B cell (primary cell): Measurements from ENCODE around the gene LTB4R.

Experiments used
- CTCF ChIP-seq: fragments of 200-600 bp; IDR thresholded peaks from one replicate; pipeline ENCODE4 v1.8.0; 2022; ENCODE audit warnings: antibody characterized with exemption, mild to moderate bottlenecking
- EZH2 ChIP-seq: IDR thresholded peaks from 2 replicates; pipeline ENCODE4 v1.6.1; 2012; ENCODE audit warnings: borderline replicate concordance, low read depth, mild to moderate bottlenecking, moderate library complexity, low read length; ENCODE audit not compliant: insufficient read depth, poor library complexity, severe bottlenecking

GRCh38 chr14:24269910-24270536, 41.3 kb upstream of the LTB4R start:
- no peak for TF ChIP-seq CTCF
- TF ChIP-seq EZH2 = no peak
